HFF-Myc (cell line): Measurements from ENCODE around the gene C2orf92.

Experiments used
- DNase-seq: peaks from one replicate; pipeline ENCODE4 v3.0.0-alpha.2; 2011; ENCODE audit warnings: low read depth; ENCODE audit errors: extremely low read depth
- H3K4me3 ChIP-seq: replicated peaks from 2 replicates; pipeline ENCODE4 v1.5.1; 2011; ENCODE audit warnings: low read depth, mild to moderate bottlenecking, control low read depth, low read length
- TF ChIP-seq, protein P1 (sequence below): IDR thresholded peaks from 2 replicates; pipeline ENCODE4 v1.5.1; 2012; ENCODE audit warnings: mild to moderate bottlenecking, low read depth, low read length, control low read depth; ENCODE audit errors: missing control alignments

The C2orf92 gene

DNA sequence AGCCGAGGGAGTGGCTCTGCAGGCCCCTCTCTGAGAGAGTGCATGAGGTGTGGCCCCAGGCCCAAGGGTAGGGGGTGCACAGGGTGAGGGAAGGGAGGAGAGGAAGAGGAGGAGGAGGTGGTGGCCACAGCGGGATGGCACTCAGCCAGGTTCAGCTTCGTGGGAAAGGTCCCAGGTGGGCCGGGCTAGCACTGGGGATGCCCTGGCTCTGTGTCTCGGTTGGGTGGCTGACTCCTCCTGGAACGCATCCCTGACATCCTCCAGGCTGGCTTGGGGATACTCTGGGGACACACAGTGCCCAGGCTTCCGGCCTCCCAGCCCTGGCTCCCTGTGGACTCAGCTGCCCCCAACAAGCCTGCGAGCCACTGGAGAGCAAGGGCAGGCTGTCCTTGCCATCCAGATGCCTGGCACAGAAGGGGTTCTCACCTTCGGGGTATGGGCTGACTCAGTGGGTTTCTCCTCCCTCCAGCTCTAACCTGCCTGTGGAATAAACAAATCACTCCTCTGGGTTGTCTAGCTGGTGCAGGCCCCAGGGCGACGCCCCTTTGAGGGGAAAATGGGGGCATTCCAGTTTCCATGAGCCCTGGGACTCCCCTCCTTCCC lies 43.3 kb downstream of the C2orf92 start:
- DNase-seq, result no peak
- H3K4me3 ChIP-seq, result no peak overlapping the region
- TF ChIP-seq, protein P1, sequence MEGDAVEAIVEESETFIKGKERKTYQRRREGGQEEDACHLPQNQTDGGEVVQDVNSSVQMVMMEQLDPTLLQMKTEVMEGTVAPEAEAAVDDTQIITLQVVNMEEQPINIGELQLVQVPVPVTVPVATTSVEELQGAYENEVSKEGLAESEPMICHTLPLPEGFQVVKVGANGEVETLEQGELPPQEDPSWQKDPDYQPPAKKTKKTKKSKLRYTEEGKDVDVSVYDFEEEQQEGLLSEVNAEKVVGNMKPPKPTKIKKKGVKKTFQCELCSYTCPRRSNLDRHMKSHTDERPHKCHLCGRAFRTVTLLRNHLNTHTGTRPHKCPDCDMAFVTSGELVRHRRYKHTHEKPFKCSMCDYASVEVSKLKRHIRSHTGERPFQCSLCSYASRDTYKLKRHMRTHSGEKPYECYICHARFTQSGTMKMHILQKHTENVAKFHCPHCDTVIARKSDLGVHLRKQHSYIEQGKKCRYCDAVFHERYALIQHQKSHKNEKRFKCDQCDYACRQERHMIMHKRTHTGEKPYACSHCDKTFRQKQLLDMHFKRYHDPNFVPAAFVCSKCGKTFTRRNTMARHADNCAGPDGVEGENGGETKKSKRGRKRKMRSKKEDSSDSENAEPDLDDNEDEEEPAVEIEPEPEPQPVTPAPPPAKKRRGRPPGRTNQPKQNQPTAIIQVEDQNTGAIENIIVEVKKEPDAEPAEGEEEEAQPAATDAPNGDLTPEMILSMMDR, result no peak

DNA sequence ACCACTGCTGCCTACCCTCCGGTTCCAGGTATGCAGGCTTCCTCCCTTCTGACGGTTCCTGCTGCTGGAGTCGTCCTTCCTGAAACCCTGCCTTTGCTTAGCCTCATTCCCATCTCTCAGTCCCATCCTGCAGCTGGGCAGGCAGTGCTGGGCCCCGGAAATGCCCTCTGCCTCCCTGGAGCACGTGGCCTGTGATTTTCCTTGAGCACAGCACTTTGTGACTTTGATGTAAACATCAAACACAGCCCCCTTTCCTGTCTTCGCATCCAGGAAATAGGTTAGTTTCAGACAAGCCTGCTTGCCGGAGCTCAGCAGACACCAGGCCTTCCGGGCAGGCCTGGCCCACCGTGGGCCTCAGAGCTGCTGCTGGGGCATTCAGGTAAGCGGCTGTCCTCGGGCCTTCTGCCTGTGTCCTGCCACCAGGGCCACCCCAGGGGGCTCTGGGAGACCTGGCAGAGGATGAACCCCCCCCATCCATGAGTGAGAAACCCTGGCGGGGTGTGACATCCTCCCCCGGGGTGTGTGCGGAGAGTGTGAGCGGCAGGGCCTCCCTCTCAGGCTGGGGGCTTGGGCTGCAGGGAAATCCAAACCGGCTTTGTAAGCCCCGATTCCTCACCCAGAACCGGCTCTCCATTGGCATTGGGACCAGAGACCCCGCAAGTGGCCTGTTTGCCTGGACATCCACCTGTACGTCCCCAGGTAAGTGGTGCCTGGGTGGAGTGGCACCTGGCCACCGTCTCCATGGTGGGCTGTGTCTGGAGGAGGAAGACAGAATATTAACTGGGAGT lies 44.0 kb downstream of the C2orf92 start, which contains the start of gene ZAP70:
Gene ZAP70, plus strand, starts transcription at position 281 of the 788 bp plus-strand sequence. CDS start 10,461 bp downstream, outside the sequence.
- DNase-seq, result no peak
- no peak within 1 kb of the TSS for H3K4me3 ChIP-seq
- TF ChIP-seq, protein P1, result no peak

DNA sequence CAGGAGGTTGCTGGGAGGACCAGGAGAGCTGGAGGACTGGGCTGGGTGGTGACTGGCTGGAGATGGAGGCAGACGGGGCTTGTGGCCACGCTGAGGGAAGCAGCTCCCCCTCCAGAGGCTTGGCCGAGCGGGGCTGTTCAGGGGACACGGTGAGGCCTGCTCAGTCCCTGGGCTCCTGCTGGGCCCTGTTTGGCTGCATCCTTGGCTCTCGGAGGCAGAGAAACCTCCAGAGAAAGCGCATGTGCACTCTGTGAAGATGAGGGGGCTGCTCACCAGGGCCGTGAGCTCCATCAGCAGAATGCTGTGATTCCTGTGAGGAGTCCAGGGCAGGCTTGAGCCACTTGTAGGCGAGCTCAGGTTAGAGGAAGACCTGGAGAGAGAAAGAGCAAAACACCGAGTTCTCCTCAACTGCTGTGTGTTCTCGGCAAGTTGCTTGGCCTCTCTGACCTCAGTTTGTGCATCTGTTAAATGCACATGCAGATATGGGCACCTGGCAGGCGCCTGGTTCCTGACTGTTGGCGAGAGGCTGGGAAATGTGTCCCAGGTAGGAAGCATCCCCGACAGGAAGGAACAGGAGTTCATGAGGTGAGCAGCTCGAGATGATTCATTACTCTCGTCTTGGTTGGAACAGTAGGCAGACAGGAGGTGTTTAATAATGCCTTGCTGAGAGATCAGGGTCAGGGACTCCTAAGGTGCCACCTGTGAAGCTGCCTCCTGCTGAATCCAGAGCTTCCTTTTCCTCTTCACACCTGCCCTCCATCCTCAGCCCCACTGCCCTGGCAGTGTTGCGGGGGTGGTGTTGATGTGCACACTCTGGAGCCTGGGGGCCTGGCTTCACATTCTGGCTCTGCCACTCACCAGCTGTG lies 44.8 kb downstream of the C2orf92 start:
- DNase-seq, result no peak
- H3K4me3 ChIP-seq, result no peak overlapping the region
- TF ChIP-seq, protein P1, result no peak

DNA sequence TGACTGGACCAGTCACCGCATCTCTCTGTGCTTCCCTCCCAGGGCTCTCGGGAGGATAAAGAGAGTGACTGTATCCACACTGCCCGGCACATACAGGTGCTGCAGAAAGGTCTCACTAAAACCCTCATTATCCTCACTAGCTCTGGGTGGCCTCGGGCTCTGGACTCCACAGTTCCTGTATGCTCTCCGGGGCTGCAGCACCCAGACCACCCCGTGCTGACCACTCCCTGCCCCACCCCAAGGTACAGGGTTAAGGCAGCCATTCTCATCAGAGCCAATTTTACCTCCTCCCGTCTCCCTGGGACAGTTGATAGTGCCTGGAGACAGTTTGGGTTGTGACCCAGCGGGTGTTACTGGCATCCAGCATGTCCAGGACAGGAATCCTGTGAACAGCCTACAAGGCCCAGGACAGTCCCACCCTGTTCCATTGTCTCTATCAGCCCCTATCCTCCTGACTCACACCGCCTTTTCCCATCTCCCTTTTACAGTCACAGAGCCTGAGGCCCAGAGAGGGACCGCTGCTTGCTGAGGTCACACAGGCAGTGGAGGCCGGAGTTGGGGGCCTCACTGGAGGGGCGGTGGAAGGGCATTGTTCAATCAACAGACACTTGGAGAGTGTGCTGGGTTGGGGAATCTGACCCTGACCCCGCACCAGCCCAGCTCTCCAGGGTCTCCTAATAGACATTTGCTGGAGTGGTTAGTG lies 45.6 kb downstream of the C2orf92 start:
- DNase-seq, result no peak
- H3K4me3 ChIP-seq, result no peak overlapping the region
- TF ChIP-seq, protein P1, result no peak

DNA sequence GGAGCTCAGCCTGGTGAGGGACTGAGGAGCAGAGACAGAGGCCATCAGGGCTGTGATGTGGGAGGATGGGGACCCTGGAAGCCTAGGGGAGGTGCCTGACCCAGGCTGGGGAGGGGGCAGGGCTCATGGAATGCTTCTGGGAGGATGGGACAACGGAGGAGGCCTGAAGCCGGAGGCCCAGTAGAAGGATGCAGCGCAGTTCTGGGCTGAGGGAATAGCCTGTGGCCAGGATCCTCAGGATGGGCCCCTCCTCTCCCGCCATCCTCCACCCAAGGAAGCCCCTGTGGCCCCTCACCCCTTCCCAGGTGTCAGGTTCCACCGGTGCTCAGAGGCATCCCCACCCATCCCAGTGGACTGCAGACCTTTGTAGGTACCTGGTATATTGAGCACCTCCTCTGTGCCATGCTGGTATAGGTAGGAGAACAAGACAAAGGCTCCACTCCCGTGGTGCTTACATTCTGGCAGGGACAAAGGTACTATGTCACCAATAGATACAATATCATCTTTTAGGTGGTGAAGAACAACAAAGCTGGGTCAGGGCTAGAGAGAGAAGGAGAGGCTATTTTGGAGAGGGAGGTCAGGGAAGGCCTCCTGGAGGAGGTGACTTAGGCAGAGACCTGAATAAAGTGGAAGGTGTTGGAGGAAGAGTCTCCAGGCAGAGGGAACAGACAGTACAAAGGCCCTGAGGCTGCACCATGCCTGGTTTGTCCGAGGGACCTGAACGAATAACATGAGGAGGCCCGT lies 46.6 kb downstream of the C2orf92 start:
- TF ChIP-seq, protein P1, result no peak
- DNase-seq, result no peak
- H3K4me3 ChIP-seq, result no peak overlapping the region
